DOHH2 (cell line): ENCODE measurements around the gene TNPO1.
"Not testable (repeated sequence)": the region's sequence is repeated elsewhere in the genome, so short reads cannot be mapped to it uniquely, and the experiment has no call there.

Experiments
- H3F3A ChIP-seq: fragments of 200-600 bp; sonication (generic), shearing (Covaris generic); 2 replicates; pipeline ENCODE4 v1.6.0; 2016; ENCODE audit warnings: antibody characterized with exemption, mild to moderate bottlenecking; ENCODE audit not compliant: control insufficient read depth, insufficient read depth
- H3K27ac ChIP-seq: fragments of 200-600 bp; sonication (generic); 2 replicates; pipeline ENCODE4 v1.5.1; 2014; ENCODE audit warnings: low read depth, mild to moderate bottlenecking, low read length, moderate library complexity
- H3K27me3 ChIP-seq: fragments of 200-600 bp; sonication (generic); 2 replicates; pipeline ENCODE4 v1.6.1; 2014; ENCODE audit warnings: mild to moderate bottlenecking, low read length, mixed read lengths; ENCODE audit not compliant: control insufficient read depth
- H3K36me3 ChIP-seq: fragments of 200-600 bp; sonication (generic); 2 replicates; pipeline ENCODE4 v1.6.1; 2014; ENCODE audit warnings: mild to moderate bottlenecking, low read length, moderate library complexity, mixed read lengths; ENCODE audit not compliant: control insufficient read depth
- H3K4me1 ChIP-seq: fragments of 200-600 bp; sonication (generic); 2 replicates; pipeline ENCODE4 v1.6.1; 2014; ENCODE audit warnings: mild to moderate bottlenecking, low read length, mixed read lengths; ENCODE audit not compliant: control insufficient read depth
- H3K4me2 ChIP-seq: fragments of 200-600 bp; sonication (generic); 2 replicates; pipeline ENCODE4 v1.6.0; 2014; ENCODE audit warnings: mild to moderate bottlenecking, low read length, moderate library complexity
- H3K4me3 ChIP-seq: fragments of 200-600 bp; sonication (generic); 2 replicates; pipeline ENCODE4 v1.5.1; 2014; ENCODE audit warnings: mild to moderate bottlenecking, low read length, mixed read lengths
- H3K79me2 ChIP-seq: fragments of 200-600 bp; sonication (generic); 2 replicates; pipeline ENCODE4 v1.6.1; 2014; ENCODE audit warnings: mild to moderate bottlenecking, low read length, mixed read lengths; ENCODE audit not compliant: control insufficient read depth
- H3K9me2 ChIP-seq: fragments of 200-600 bp; sonication (generic); replicated peaks from 2 replicates; pipeline ENCODE4 v1.6.1; 2014; ENCODE audit warnings: mild to moderate bottlenecking, low read length, mixed read lengths; ENCODE audit not compliant: control insufficient read depth
- H3K9me3 ChIP-seq: fragments of 200-600 bp; sonication (generic); 2 replicates; pipeline ENCODE4 v1.6.1; 2014; ENCODE audit warnings: antibody characterized with exemption, low read length, mixed read lengths; ENCODE audit not compliant: control insufficient read depth, insufficient read depth
- H4K20me1 ChIP-seq: fragments of 200-600 bp; sonication (generic); 2 replicates; pipeline ENCODE4 v1.6.0; 2014; ENCODE audit warnings: low read depth, mild to moderate bottlenecking, antibody characterized with exemption, low read length, moderate library complexity; ENCODE audit not compliant: control insufficient read depth, insufficient read depth
- CTCF ChIP-seq: fragments of 200-600 bp; sonication (generic); IDR thresholded peaks from one replicate; pipeline ENCODE4 v1.5.1; 2014; ENCODE audit warnings: antibody characterized with exemption, mild to moderate bottlenecking, low read depth, low read length; ENCODE audit not compliant: poor library complexity, severe bottlenecking
- EZH2phosphoT487 ChIP-seq: fragments of 200-600 bp; sonication (generic); IDR thresholded peaks from 2 replicates; pipeline ENCODE4 v1.6.1; 2017; ENCODE audit warnings: borderline replicate concordance, mild to moderate bottlenecking, antibody characterized with exemption, low read length, moderate library complexity, mixed read lengths

Gene TNPO1

GRCh38 chr5:72790186-72790585 lies 26.3 kb upstream of the TNPO1 start:
- no peaks in the 10 kb centered on the region for H3K79me2 ChIP-seq
- no peaks in the 10 kb centered on the region for H3K4me1 ChIP-seq
- no peaks in the 10 kb centered on the region for H3F3A ChIP-seq
- no peaks in the 10 kb centered on the region for H3K9me3 ChIP-seq
- no peaks in the 10 kb centered on the region for H3K27me3 ChIP-seq
- no peak overlapping the region for H3K4me3 ChIP-seq
- H3K36me3 ChIP-seq, result no peaks in the 10 kb centered on the region
- TF ChIP-seq CTCF, result no peak
- no peak for TF ChIP-seq EZH2phosphoT487
- H4K20me1 ChIP-seq, result no peaks in the 10 kb centered on the region
- no peak overlapping the region for H3K27ac ChIP-seq
- no peak overlapping the region for H3K4me2 ChIP-seq
- no peaks in the 10 kb centered on the region for H3K9me2 ChIP-seq

GRCh38 chr5:72792662-72793061 lies 23.8 kb upstream of the TNPO1 start:
- not testable (repeated sequence) for H3K36me3 ChIP-seq, H3K9me3 ChIP-seq, H3K27ac ChIP-seq, H4K20me1 ChIP-seq, H3K4me1 ChIP-seq, H3F3A ChIP-seq, H3K9me2 ChIP-seq, H3K4me3 ChIP-seq, H3K79me2 ChIP-seq, H3K4me2 ChIP-seq, H3K27me3 ChIP-seq

GRCh38 chr5:72796001-72796400 lies 20.5 kb upstream of the TNPO1 start:
- Histone ChIP-seq H3K9me2 (no peaks in the 10 kb centered on the region), H4K20me1 (no peaks in the 10 kb centered on the region), H3F3A (no peaks in the 10 kb centered on the region), H3K4me1 (no peaks in the 10 kb centered on the region), H3K4me3 (no peak overlapping the region), H3K27ac (no peak overlapping the region), H3K27me3 (no peaks in the 10 kb centered on the region), H3K36me3 (no peaks in the 10 kb centered on the region), H3K79me2 (no peaks in the 10 kb centered on the region), H3K9me3 (no peaks in the 10 kb centered on the region), H3K4me2 (no peak overlapping the region)
- TF ChIP-seq EZH2phosphoT487 (no peak), CTCF (no peak)

DNA sequence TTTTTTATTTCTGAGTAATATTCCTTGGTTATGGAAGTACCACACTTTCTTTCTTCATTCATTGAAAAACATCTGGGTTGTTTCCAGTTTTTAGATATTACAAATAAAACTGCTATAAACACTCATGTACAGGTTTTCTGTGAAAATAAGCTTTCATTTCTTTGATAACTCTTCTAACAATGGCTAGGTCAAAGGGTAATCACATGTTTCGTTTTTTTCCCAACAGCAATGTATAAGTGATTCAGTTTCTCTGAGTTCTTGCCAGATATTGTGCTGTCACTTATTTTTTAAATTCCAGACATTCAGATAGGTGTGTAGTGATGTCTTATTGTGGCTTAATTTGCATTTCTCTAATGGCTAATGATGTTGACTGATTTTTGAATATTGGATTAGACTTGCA lies 16.7 kb upstream of the TNPO1 start:
- Histone ChIP-seq H3F3A (no peaks in the 10 kb centered on the region), H3K79me2 (no peaks in the 10 kb centered on the region), H3K4me1 (no peaks in the 10 kb centered on the region), H4K20me1 (no peaks in the 10 kb centered on the region), H3K9me3 (no peaks in the 10 kb centered on the region), H3K27me3 (no peaks in the 10 kb centered on the region), H3K27ac (no peak overlapping the region), H3K36me3 (no peaks in the 10 kb centered on the region), H3K4me2 (no peak overlapping the region), H3K4me3 (no peak overlapping the region), H3K9me2 (no peaks in the 10 kb centered on the region)
- no peak for TF ChIP-seq EZH2phosphoT487
- TF ChIP-seq CTCF, result no peak

- not testable (repeated sequence) for H4K20me1 ChIP-seq, H3K9me3 ChIP-seq, H3K9me2 ChIP-seq, H3K27me3 ChIP-seq, H3K79me2 ChIP-seq, H3K27ac ChIP-seq, H3K4me1 ChIP-seq, H3K4me2 ChIP-seq, H3F3A ChIP-seq, H3K4me3 ChIP-seq, H3K36me3 ChIP-seq
Observed at GRCh38 chr5:72808637-72809036, 7.8 kb upstream of the TNPO1 start.
